Hepatocyte (in vitro differentiated cells): ENCODE results near the gene NUDT12.

Source experiments
- EZH2 ChIP-seq: fragments of 200-600 bp; sonication (generic); IDR thresholded peaks from 2 replicates; pipeline ENCODE4 v1.6.1; 2016; ENCODE audit warnings: antibody characterized with exemption, mild to moderate bottlenecking, borderline replicate concordance
- TF ChIP-seq, protein P1 (sequence below): fragments of 200-600 bp; sonication (generic); IDR thresholded peaks from 2 replicates; pipeline ENCODE4 v1.5.1; 2016; ENCODE audit warnings: antibody characterized with exemption, mild to moderate bottlenecking; ENCODE audit not compliant: poor library complexity

DNA sequence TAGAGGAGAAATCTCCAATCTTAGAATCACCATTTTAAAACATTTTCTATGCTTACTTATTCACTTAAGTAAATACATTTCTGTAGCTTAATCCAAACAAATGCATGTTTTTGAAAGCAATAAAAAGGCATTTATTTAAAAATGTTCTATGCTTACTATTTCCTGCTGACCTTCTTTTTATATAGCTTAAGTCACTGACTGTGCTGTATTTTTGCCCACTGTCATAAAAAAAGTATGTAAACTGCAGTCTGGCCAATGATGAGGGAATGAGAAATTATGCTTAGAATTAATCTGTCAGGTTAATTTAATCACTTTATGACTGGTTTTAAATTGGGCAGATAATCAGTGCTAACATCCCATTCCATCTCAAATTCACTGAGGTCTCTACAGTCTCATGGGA is 20.1 kb downstream of the NUDT12 start:
- TF ChIP-seq, protein P1, sequence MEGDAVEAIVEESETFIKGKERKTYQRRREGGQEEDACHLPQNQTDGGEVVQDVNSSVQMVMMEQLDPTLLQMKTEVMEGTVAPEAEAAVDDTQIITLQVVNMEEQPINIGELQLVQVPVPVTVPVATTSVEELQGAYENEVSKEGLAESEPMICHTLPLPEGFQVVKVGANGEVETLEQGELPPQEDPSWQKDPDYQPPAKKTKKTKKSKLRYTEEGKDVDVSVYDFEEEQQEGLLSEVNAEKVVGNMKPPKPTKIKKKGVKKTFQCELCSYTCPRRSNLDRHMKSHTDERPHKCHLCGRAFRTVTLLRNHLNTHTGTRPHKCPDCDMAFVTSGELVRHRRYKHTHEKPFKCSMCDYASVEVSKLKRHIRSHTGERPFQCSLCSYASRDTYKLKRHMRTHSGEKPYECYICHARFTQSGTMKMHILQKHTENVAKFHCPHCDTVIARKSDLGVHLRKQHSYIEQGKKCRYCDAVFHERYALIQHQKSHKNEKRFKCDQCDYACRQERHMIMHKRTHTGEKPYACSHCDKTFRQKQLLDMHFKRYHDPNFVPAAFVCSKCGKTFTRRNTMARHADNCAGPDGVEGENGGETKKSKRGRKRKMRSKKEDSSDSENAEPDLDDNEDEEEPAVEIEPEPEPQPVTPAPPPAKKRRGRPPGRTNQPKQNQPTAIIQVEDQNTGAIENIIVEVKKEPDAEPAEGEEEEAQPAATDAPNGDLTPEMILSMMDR: no peak
- TF ChIP-seq EZH2: no peak
